Chondrocyte (in vitro differentiated cells): ENCODE data around the gene PUS7L. TPM values are rescaled to one million over a fixed set of nuclear protein-coding genes. Genes with fewer than 3 reads are reported as not detected.
"Not testable (repeated sequence)": the region's sequence is repeated elsewhere in the genome, so short reads cannot be mapped to it uniquely, and the experiment has no call there.

Experiments
- DNase-seq: peaks from one replicate; pipeline ENCODE4 v3.0.0; 2021; ENCODE audit warnings: mixed read lengths, low spot score
- H3K27ac Mint-ChIP-seq: one replicate; pipeline ENCODE4 v1.8.0; 2021; ENCODE audit warnings: mild to moderate bottlenecking, moderate library complexity, mixed read lengths; ENCODE audit not compliant: unreplicated experiment
- H3K27me3 Mint-ChIP-seq: 2 replicates; pipeline ENCODE4 v1.8.0; 2021; ENCODE audit warnings: low read depth, mixed read lengths
- H3K36me3 Mint-ChIP-seq: 2 replicates; pipeline ENCODE4 v1.8.0; 2021; ENCODE audit warnings: low read depth, mixed read lengths
- H3K4me1 Mint-ChIP-seq: 2 replicates; pipeline ENCODE4 v1.8.0; 2021; ENCODE audit warnings: low read depth, mild to moderate bottlenecking, mixed read lengths
- H3K4me3 Mint-ChIP-seq: one replicate; pipeline ENCODE4 v1.8.0; 2021; ENCODE audit warnings: mild to moderate bottlenecking, moderate library complexity, mixed read lengths; ENCODE audit not compliant: unreplicated experiment
- H3K9me3 Mint-ChIP-seq: 2 replicates; pipeline ENCODE4 v1.8.0; 2021; ENCODE audit warnings: low read depth, mixed read lengths
- CTCF ChIP-seq: fragments of 200-600 bp; sonication (generic); IDR thresholded peaks from 2 replicates; pipeline ENCODE4 v1.5.0; 2021; ENCODE audit warnings: antibody characterized with exemption, mild to moderate bottlenecking, moderate library complexity
- total RNA-seq: library from RNA; stranded (reverse); gene quantifications from 3 replicates; pipeline ENCODE4 v1.2.1, GENCODE V29; 2021

PUS7L gene
- total RNA-seq, 1 donor from 2014 or later, result 6.9 TPM

- Mint-ChIP-seq H3K27me3 (no peaks in the 10 kb centered on the region), H3K27ac (no peak overlapping the region), H3K4me3 (no peak overlapping the region), H3K4me1 (peaks cover 19% of the 10 kb centered on the region), H3K36me3 (no peaks in the 10 kb centered on the region), H3K9me3 (no peaks in the 10 kb centered on the region)
- no peak for TF ChIP-seq CTCF
- DNase-seq, result no peak
Measured at GRCh38 chr12:43761500-43761899, 2.9 kb upstream of the PUS7L start.

DNA sequence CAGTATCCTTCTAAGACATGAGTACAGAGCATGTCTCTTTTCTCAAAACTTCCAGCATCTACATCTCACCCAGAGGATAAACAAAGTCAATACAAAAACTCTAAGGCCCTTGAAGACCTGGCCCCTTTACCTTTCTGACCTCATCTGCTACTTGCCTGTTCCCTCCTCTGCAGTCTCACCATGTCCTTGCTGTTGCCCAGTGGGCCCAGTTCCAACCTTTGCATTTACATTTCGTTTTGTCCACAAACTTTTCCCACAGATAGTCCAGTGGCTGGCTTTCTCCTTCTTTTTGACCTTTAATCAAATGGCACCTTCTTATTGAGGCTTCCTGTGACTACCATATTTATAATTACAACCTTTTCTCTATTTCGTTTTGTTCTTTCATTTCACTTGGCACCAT lies 1.8 kb upstream of the PUS7L start:
- Mint-ChIP-seq H3K27me3 (no peaks in the 10 kb centered on the region), H3K9me3 (no peaks in the 10 kb centered on the region), H3K4me1 (peaks cover 19% of the 10 kb centered on the region), H3K4me3 (peak overlapping the region; percentile 26), H3K27ac (peak overlapping the region; percentile 9), H3K36me3 (no peaks in the 10 kb centered on the region)
- no peak for DNase-seq
- no peak for TF ChIP-seq CTCF

GRCh38 chr12:43758247-43758727 lies 303 bp downstream of the PUS7L start:
- Mint-ChIP-seq H3K4me1 (peaks cover 19% of the 10 kb centered on the region), H3K36me3 (peaks cover 5% of the 10 kb centered on the region), H3K9me3 (no peaks in the 10 kb centered on the region), H3K27ac (peak overlapping the region; percentile 73), H3K4me3 (peak overlapping the region; percentile 85), H3K27me3 (no peaks in the 10 kb centered on the region)
- no peak for TF ChIP-seq CTCF
- no peak for DNase-seq

- H3K4me1 Mint-ChIP-seq, result peaks cover 8% of the 10 kb centered on the region
- H3K4me3 Mint-ChIP-seq, result no peak overlapping the region
- no peak for DNase-seq
- no peak overlapping the region for H3K27ac Mint-ChIP-seq
- H3K27me3 Mint-ChIP-seq, result no peaks in the 10 kb centered on the region
- no peak for TF ChIP-seq CTCF
- no peaks in the 10 kb centered on the region for H3K9me3 Mint-ChIP-seq
- peaks cover 10% of the 10 kb centered on the region for H3K36me3 Mint-ChIP-seq
Measured at GRCh38 chr12:43754015-43754414, 4.6 kb downstream of the PUS7L start.

DNA sequence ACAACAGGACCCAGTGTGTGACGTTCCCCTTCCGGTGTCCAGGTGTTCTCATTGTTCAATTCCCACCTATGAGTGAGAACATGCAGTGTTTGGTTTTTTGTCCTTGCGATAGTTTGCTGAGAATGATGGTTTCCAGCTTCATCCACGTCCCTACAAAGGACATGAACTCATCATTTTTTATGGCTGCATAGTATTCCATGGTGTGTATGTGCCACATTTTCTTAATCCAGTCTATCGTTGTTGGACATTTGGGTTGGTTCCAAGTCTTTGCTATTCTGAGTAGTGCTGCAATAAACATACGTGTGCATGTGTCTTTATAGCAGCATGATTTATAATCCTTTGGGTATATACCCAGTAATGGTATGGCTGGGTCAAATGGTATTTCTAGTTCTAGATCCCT lies 7.2 kb downstream of the PUS7L start:
- not testable (repeated sequence) for H3K36me3 Mint-ChIP-seq, H3K27ac Mint-ChIP-seq, DNase-seq, H3K4me3 Mint-ChIP-seq, H3K9me3 Mint-ChIP-seq, H3K4me1 Mint-ChIP-seq, H3K27me3 Mint-ChIP-seq

GRCh38 chr12:43750814-43751213 lies 7.8 kb downstream of the PUS7L start:
- no peak for DNase-seq
- Mint-ChIP-seq H3K4me1 (no peaks in the 10 kb centered on the region), H3K9me3 (no peaks in the 10 kb centered on the region), H3K36me3 (peaks cover 10% of the 10 kb centered on the region), H3K27ac (no peak overlapping the region), H3K4me3 (no peak overlapping the region), H3K27me3 (no peaks in the 10 kb centered on the region)
- no peak for TF ChIP-seq CTCF
